ENCODE data around the gene YTHDC2.

- TF ChIP-seq ZBTB40 (IDR thresholded peaks at IDR 0.05): no peak
- TF ChIP-seq ZBTB40 (CRISPR knock-in tag; IDR thresholded peaks at IDR 0.05): no peak
- TF ChIP-seq CTCF (CRISPR knock-in tag; IDR thresholded peaks at IDR 0.05): no peak
- TF ChIP-seq ATF3 (CRISPR knock-in tag; IDR thresholded peaks at IDR 0.05): no peak
- TF ChIP-seq TBL1XR1 (IDR thresholded peaks at IDR 0.05; ENCODE audit: borderline replicate concordance, low read length, partially characterized antibody): no peak
- TF ChIP-seq BRF2 (CRISPR knock-in tag; IDR thresholded peaks at IDR 0.05): no peak
Measured at GRCh38 chr5:113487416-113487780, 26.1 kb upstream of the YTHDC2 start.

Data from HepG2 (cell line).